Femur (tissue), 1 donor: ENCODE data around the gene CPE.

Source experiments
- DNase-seq: peaks from one replicate; pipeline ENCODE4 v3.0.0-alpha.2; 2017

Gene CPE

DNA sequence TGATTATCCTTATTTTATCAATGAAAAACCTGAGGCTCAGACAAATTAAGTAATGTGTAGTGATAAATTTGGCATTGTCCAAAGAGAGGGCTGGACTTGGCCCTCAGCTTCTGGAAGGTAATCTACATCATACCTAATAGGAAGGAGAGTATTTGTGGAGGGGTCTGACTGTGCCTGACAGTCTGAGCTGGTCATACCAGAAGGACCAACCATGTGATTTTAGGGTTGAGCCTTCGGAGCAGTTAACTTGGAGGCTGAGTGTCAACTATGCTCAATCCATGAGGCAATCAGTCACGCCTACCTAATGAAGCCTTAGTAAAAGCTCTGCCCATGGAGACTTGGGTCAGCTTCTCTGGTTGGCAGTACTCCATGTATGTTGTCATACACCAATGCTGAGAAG is 136.4 kb downstream of the CPE start:
- no peak for DNase-seq

DNA sequence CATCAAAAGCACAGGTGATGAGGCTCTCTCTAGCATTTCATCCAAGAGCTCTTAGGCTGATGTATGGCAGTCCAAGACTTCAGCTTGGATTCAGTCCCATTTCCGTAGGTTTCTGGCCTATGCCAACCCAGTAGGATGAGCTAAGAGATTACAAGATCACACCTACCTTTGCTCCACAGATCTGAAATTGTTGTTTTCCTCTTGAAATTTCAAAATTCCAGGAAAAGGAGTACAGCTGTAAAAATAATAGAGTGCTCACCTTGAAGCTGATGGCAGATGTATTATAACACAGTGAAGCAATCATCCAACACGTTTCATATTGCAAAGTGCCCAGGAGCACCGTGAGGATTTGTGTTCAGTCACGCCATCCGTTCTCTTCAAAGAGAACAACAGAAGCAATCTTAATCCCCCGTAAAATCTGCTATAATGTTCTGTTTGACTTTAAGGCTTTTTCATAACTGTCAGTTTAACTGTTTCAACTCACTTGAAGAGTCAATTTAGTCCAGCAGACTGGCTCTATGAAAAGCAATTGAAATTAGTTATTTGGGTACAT is 137.5 kb downstream of the CPE start:
- DNase-seq: no peak

- no peak for DNase-seq
These were observed 138.4 kb downstream of the CPE start for GRCh38 chr4:165517216-165517615.

DNA sequence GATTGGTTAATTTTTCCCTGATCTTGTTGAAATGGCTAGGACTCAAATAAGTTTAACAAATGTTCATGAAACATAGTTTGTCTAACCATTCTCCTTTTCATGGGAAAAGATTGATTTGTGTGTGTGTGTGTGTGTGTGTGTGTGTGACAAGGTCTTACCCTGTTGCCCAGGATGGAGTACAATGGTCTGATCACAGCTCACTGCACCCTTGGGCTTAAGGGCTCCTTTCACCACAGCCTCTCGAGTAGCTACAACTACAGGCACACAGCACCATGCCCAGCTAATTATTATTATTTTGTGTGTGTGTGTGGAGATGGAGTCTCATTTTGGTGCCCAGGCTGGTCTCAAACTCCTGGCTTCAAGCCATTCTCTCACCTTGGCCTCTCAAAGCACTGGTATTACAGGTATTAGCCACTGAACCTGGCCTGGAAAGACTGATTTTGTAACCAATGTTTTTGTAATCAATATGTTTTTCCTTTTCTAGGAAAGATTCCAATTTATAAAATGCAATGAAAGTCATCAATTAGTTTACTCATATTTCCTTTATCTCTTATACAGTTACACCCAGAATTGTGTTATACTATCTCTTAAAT is 139.3 kb downstream of the CPE start:
- DNase-seq: no peak

DNA sequence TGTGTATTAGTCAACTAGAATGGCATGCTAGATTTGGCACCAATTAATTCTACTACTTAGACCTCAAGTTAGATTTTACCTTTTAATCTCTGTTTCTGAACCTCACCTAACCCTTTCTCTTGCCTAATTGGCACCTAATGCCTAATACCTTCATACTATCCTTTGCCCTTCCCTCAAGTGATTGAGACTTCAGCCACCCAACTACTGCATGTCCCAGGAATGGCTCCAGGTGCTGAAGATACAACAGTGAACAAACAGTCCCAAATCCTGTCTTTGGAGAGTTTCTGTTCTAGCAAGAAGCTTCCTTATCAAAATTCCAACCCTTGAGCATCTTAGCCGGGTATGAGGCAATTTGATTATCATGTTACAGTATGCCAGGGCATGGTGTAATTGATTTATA is 139.9 kb downstream of the CPE start:
- no peak for DNase-seq

DNA sequence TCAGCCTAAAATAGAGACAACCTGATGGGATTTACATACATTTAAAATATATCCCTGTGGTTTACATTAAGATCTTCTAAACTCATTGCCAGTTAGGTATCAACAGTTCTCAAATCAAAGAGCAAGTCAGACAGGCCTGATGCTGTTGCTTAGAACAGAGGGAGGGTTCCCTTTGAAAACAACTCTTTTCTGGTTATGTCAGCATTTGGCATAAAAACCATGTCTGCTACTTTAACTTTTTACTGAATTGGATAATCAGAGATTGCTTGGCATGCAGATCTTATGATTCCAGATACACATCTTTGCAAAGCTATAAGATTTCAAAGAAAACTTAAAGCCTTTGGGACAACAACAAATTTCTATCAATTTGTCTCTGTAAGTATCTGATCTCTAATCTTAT is 140.8 kb downstream of the CPE start:
- DNase-seq: no peak

DNA sequence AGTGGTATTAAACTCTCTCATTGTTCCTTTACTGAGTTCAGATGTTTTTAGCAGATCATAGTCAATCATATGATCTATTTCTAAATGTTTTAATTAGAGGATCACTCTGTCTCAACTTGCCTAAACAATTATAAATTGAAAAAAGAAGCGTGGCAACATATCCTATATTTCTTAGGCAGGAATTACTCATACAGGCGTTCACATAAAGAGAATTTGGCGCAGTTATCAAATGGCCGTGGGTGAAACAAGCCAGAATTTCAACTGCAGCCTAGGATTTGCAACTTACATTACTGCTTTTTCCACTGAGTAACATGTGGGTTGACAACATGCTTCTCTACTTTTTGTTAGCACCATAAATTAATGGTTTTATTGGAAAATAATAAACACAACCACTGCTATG is 141.3 kb downstream of the CPE start:
- peak; percentile 37 for DNase-seq

GRCh38 chr4:165522050-165522449 is 143.2 kb downstream of the CPE start:
- DNase-seq: no peak

- DNase-seq: no peak
These were observed 145.9 kb downstream of the CPE start for GRCh38 chr4:165524532-165525190.

DNA sequence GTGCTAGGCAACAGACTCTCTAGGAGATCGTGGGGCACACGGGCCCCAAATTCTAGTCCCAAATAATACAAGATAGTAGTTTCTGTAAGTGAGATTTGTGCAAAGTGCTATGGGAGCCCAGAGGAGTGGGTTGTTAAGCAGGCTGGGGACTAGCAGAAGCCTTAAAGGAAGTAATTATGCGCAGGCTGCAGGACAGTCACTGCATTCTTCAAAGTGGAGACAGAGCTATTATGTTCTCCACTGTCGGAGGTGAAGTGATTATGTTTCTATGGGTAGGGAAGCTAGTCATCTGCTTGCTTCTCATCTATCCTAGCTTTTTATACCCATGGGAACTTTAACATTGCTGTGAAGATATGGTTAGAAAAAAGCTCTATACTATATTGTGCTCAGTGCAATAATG is 154.2 kb downstream of the CPE start:
- DNase-seq: no peak

GRCh38 chr4:165537028-165537648 is 158.3 kb downstream of the CPE start:
- no peak for DNase-seq

DNA sequence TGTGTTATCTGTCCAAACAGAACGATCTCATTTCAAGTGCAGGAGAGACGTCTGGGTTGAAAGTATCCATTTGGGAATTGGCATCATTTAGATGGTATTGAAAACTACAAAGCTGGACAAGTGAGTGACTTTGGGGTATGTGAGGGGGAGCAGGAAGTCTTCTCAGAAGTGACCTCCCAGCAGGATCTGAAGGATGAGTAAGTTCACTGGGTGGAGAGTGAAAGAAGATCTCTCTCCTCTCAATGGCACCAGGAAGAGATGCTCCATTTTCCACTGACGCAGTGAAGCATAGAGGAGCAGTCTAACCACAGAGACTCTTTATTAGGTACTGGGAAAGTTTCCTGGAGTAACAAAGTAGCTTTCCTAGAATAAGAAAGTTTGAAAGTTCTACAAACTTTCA is 161.0 kb downstream of the CPE start:
- no peak for DNase-seq

GRCh38 chr4:165540206-165540830 is 161.5 kb downstream of the CPE start:
- DNase-seq: no peak

GRCh38 chr4:165541851-165542459 is 163.1 kb downstream of the CPE start:
- DNase-seq: no peak

DNA sequence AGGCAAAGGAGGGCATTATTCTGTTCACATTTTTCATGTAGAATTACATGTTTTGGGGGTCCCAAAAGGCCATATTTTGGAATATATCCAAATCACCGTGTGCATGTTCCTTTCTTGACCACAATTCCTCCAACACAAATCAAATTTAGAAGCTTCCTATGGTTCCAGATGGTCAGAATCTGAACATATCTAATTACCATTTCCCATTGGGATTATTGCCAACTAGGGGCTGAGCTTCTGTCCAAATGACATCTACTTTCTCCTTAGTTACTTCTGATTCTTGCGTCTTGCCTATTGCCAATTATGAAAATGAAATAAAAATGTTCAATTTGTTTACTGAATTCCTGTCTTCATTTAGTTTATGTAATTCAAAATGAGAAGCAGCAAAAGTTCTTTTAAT is 163.7 kb downstream of the CPE start:
- DNase-seq: no peak
